Measurements from ENCODE around the gene NCAPG.

NCAPG gene

GRCh38 chr4:17766826-17767458 lies 43.8 kb upstream of the NCAPG start:
- no peak overlapping the region for H3K27ac ChIP-seq
- no peak for TF ChIP-seq ZFX (IDR thresholded peaks at IDR 0.05; ENCODE audit: borderline replicate concordance)
- TF ChIP-seq, protein P1, sequence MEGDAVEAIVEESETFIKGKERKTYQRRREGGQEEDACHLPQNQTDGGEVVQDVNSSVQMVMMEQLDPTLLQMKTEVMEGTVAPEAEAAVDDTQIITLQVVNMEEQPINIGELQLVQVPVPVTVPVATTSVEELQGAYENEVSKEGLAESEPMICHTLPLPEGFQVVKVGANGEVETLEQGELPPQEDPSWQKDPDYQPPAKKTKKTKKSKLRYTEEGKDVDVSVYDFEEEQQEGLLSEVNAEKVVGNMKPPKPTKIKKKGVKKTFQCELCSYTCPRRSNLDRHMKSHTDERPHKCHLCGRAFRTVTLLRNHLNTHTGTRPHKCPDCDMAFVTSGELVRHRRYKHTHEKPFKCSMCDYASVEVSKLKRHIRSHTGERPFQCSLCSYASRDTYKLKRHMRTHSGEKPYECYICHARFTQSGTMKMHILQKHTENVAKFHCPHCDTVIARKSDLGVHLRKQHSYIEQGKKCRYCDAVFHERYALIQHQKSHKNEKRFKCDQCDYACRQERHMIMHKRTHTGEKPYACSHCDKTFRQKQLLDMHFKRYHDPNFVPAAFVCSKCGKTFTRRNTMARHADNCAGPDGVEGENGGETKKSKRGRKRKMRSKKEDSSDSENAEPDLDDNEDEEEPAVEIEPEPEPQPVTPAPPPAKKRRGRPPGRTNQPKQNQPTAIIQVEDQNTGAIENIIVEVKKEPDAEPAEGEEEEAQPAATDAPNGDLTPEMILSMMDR (IDR thresholded peaks at IDR 0.05), result no peak

DNA sequence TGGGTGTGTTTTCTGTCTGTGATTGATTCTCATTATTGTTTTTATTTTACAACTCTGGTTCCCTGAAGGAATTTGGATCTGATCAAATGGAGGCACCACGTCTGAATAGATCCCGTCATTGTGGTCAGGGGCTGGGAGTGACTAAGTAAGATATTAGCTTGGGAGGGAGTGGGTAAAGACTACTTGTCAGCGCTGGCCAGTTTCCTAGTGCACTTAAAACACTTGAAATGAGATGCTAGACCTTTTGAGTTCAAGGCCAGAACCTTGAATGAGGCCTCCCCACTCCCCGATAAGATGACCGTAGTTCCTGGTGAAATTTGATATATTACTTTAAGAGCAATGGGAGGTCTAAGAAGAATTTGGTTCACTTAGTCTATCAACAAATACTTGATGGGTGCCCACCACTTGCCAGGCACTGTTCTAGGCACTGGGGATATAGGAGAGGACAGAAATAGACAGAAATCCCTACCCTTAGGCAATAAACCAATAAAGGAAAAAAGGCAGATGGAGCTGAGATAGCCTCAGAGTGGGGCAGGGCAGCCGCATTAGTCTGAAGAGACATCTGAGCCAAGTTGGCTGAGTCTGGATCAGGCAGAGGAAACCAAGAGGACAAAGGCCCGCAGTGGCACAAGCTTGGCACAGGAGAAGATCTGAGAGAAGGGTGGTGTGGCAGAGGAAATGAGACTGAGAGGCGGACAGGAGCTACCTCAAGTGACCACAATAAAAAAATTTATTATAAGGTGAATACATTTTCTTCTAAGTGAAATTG lies 41.2 kb upstream of the NCAPG start:
- no peak for TF ChIP-seq ZFX (IDR thresholded peaks at IDR 0.05; ENCODE audit: borderline replicate concordance)
- TF ChIP-seq, protein P1 (IDR thresholded peaks at IDR 0.05), result no peak
- no peak overlapping the region for H3K27ac ChIP-seq

GRCh38 chr4:17770845-17771244 lies 39.9 kb upstream of the NCAPG start:
- TF ChIP-seq, protein P1 (IDR thresholded peaks at IDR 0.05), result no peak
- TF ChIP-seq ZFX (IDR thresholded peaks at IDR 0.05; ENCODE audit: borderline replicate concordance), result no peak
- H3K27ac ChIP-seq, result no peak overlapping the region

- H3K27ac ChIP-seq, result no peak overlapping the region
- TF ChIP-seq, protein P1 (IDR thresholded peaks at IDR 0.05), result no peak
- TF ChIP-seq ZFX (IDR thresholded peaks at IDR 0.05; ENCODE audit: borderline replicate concordance), result no peak
Observed at GRCh38 chr4:17771284-17771908, 39.4 kb upstream of the NCAPG start.

GRCh38 chr4:17773135-17773698 lies 37.6 kb upstream of the NCAPG start:
- TF ChIP-seq, protein P1 (IDR thresholded peaks at IDR 0.05), result no peak
- TF ChIP-seq ZFX (IDR thresholded peaks at IDR 0.05; ENCODE audit: borderline replicate concordance), result no peak
- no peak overlapping the region for H3K27ac ChIP-seq

GRCh38 chr4:17778431-17778830 lies 32.3 kb upstream of the NCAPG start:
- TF ChIP-seq, protein P1 (IDR thresholded peaks at IDR 0.05), result no peak
- no peak for TF ChIP-seq ZFX (IDR thresholded peaks at IDR 0.05; ENCODE audit: borderline replicate concordance)
- H3K27ac ChIP-seq, result no peak overlapping the region
